Mesenchymal stem cell (in vitro differentiated cells and primary cell): ENCODE results near the gene NCSTN.

Source experiments
- DNase-seq: peaks from one replicate; pipeline ENCODE4 v3.0.0-alpha.2; 2013
- H2AFZ ChIP-seq: one replicate; pipeline ENCODE4 v1.6.1; 2013; ENCODE audit warnings: low read depth, mild to moderate bottlenecking, control low read depth, inconsistent platforms, low read length, moderate library complexity
- H2AK5ac ChIP-seq: 2 replicates; pipeline ENCODE4 v1.6.1; 2013; ENCODE audit warnings: low read length, moderate library complexity, mild to moderate bottlenecking, inconsistent platforms; ENCODE audit not compliant: severe bottlenecking
- H2BK120ac ChIP-seq: one replicate; pipeline ENCODE4 v1.6.1; 2013; ENCODE audit warnings: low read depth, mild to moderate bottlenecking, inconsistent platforms, low read length, moderate library complexity
- H2BK12ac ChIP-seq, 2 experiments: one replicate each; pipeline ENCODE4 v1.6.1; 2013; ENCODE audit warnings: inconsistent platforms in 2 of 2, low read length in 2 of 2, mild to moderate bottlenecking in 2 of 2, moderate library complexity in 2 of 2, control low read depth in 1 of 2
- H2BK15ac ChIP-seq: one replicate; pipeline ENCODE4 v1.6.1; 2013; ENCODE audit warnings: mild to moderate bottlenecking, low read depth, inconsistent platforms; ENCODE audit not compliant: poor library complexity, severe bottlenecking
- H2BK5ac ChIP-seq: 2 replicates; pipeline ENCODE4 v1.6.1; 2013; ENCODE audit warnings: low read depth, mild to moderate bottlenecking, low read length, control low read depth, inconsistent platforms; ENCODE audit not compliant: poor library complexity, severe bottlenecking
- H3K14ac ChIP-seq, 2 experiments: one replicate each; pipeline ENCODE4 v1.6.1; 2013; ENCODE audit warnings: inconsistent platforms in 2 of 2, low read length in 2 of 2, control low read depth in 1 of 2, mild to moderate bottlenecking in 1 of 2, moderate library complexity in 1 of 2
- H3K18ac ChIP-seq, 2 experiments: one replicate each; pipeline ENCODE4 v1.6.1; 2013; ENCODE audit warnings: inconsistent platforms in 2 of 2, low read length in 2 of 2, control low read depth in 1 of 2, low read depth in 1 of 2, mild to moderate bottlenecking in 1 of 2
- H3K23ac ChIP-seq, 2 experiments: one replicate each; pipeline ENCODE4 v1.6.1; 2013; ENCODE audit warnings: inconsistent platforms in 2 of 2, low read length in 2 of 2, mild to moderate bottlenecking in 2 of 2, moderate library complexity in 2 of 2, control low read depth in 1 of 2
- H3K27ac ChIP-seq: 2 replicates; pipeline ENCODE4 v1.5.1; 2013; ENCODE audit warnings: mild to moderate bottlenecking, moderate library complexity, low read length, control low read depth, inconsistent platforms; ENCODE audit not compliant: poor library complexity, severe bottlenecking
- H3K27me3 ChIP-seq, 2 experiments: 2 replicates each; pipeline versions ENCODE4 v1.6.1 to v1.7.0; 2013; ENCODE audit warnings: low read length in 2 of 2, mild to moderate bottlenecking in 2 of 2, moderate library complexity in 2 of 2, control low read depth in 1 of 2, inconsistent platforms in 1 of 2; ENCODE audit not compliant: control insufficient read depth in 1 of 2, insufficient read depth in 1 of 2
- H3K36me3 ChIP-seq, 2 experiments: 2 replicates each; pipeline versions ENCODE4 v1.6.1 to v1.7.0; 2013; ENCODE audit warnings: low read length in 2 of 2, control low read depth in 1 of 2, inconsistent platforms in 1 of 2, low read depth in 1 of 2, mild to moderate bottlenecking in 1 of 2; ENCODE audit not compliant: insufficient read depth in 2 of 2, control insufficient read depth in 1 of 2
- H3K4ac ChIP-seq, 2 experiments: one replicate each; pipeline ENCODE4 v1.6.1; 2013; ENCODE audit warnings: inconsistent platforms in 2 of 2, low read length in 2 of 2, mild to moderate bottlenecking in 2 of 2, moderate library complexity in 2 of 2, control low read depth in 1 of 2, low read depth in 1 of 2
- H3K4me1 ChIP-seq: 2 replicates; pipeline ENCODE4 v1.6.1; 2013; ENCODE audit warnings: low read depth, low read length, control low read depth; ENCODE audit not compliant: control insufficient read depth, insufficient read depth
- H3K4me2 ChIP-seq: 2 replicates; pipeline ENCODE4 v1.6.1; 2013; ENCODE audit warnings: low read length, mild to moderate bottlenecking, inconsistent platforms; ENCODE audit not compliant: poor library complexity, severe bottlenecking
- H3K4me3 ChIP-seq, 2 experiments: 2 replicates each; pipeline versions ENCODE4 v1.5.1 to v1.7.0; 2013; ENCODE audit warnings: low read length in 2 of 2, mild to moderate bottlenecking in 2 of 2, control low read depth in 1 of 2, low read depth in 1 of 2; ENCODE audit not compliant: insufficient read depth in 1 of 2
- H3K79me1 ChIP-seq: replicated peaks from 2 replicates; pipeline ENCODE4 v1.6.1; 2013; ENCODE audit warnings: mild to moderate bottlenecking, control low read depth, low read length, inconsistent platforms; ENCODE audit not compliant: poor library complexity, severe bottlenecking
- H3K9ac ChIP-seq: 2 replicates; pipeline ENCODE4 v1.7.0; 2013; ENCODE audit warnings: mild to moderate bottlenecking, low read length, moderate library complexity
- H3K9me3 ChIP-seq: 2 replicates; pipeline ENCODE4 v1.7.0; 2013; ENCODE audit warnings: mild to moderate bottlenecking, low read length; ENCODE audit not compliant: control insufficient read depth
- H4K8ac ChIP-seq: one replicate; pipeline ENCODE4 v1.6.1; 2013; ENCODE audit warnings: inconsistent platforms, mild to moderate bottlenecking, low read length, moderate library complexity
- H4K91ac ChIP-seq: one replicate; pipeline ENCODE4 v1.6.1; 2013; ENCODE audit warnings: mild to moderate bottlenecking, low read length, inconsistent platforms
- WGBS: methylation state at CpG from one replicate; pipeline ENCODE4 v1.1.7; 2013; ENCODE audit warnings: mixed read lengths; 5-methylcytosine and 5-hydroxymethylcytosine counted together

NCSTN gene

DNA sequence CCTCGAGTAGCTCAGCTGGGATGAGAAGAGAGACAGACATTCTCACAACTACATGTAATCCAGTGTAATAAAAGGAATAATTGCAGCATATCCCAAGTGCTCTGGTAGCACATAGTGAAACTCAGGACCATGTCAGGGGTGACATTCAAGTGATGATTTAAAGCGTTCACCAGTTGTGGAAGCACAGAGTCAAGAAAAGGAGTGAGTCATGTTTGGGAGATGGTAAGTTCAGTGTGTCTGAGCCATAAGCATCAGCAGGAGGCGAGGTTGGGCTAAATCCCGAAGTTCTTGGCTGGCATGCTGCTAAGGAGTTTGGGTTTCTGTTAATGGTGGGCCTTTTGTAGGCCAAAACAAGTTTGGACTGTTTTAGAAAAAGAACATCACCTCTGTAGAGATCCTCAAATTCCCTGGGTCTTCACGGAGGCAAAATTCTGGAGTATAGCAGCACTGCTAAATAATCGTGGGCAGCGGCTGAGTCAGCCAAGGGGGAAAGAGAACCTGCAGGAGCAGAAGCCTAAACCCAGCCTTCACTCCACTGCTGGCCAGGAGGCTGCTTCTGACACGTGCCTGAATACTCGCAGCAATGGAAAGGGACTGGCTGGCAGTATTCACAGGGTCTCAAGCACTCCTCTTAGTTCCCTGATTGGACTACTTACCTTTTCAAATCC, 16.5 kb downstream of the NCSTN start:
- Histone ChIP-seq H2BK5ac (no peak overlapping the region), H4K8ac (no peak overlapping the region), H2AFZ (no peak overlapping the region), H3K4me2 (no peak overlapping the region), H3K27ac (no peak overlapping the region), H3K23ac (no peak overlapping the region), H3K36me3 (peaks cover 49 to 63% of the 10 kb centered on the region in 2 experiments), H2AK5ac (no peak overlapping the region), H3K9ac (no peak overlapping the region), H2BK120ac (no peak overlapping the region), H3K79me1 (peaks cover 1% of the 10 kb centered on the region), H3K4me3 (no peak overlapping the region), H3K18ac (no peak overlapping the region), H3K4ac (no peak overlapping the region), H3K9me3 (no peaks in the 10 kb centered on the region), H3K14ac (no peak overlapping the region), H4K91ac (no peak overlapping the region), H2BK15ac (no peak overlapping the region), H2BK12ac (no peak overlapping the region), H3K4me1 (peaks cover 3% of the 10 kb centered on the region), H3K27me3 (no peaks in the 10 kb centered on the region)
- no peak for DNase-seq
- 87% methylated on average over 8 of the region's 9 CpGs for WGBS

DNA sequence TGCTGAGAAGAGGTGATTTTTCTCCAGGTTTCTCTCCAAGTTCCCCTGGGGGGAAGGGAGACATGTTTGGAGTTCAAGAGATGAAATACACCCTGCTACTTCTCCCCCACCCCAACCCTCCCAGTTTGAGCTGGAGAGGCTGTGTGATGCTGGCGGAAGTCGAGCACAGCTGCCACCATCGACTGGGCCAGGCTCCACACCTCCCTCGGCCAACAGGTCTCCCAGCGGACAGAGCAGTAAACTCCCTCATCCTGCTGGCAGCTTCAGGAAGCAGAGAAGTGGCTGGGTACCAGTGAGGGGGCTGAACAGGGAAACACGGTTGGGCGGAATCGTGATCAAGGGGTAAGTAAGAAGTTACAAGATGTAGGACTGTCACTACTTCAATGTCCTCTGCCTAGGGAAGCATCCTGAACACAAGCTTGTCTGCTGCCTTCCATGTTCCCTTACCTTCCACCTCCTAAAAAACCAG, 17.1 kb downstream of the NCSTN start:
- Histone ChIP-seq H3K4me2 (no peak overlapping the region), H3K9me3 (no peaks in the 10 kb centered on the region), H3K4me3 (peak overlapping the region in 1 of 2 experiments; percentile 8), H3K9ac (no peak overlapping the region), H3K4me1 (peaks cover 3% of the 10 kb centered on the region), H3K14ac (no peak overlapping the region), H3K27me3 (no peaks in the 10 kb centered on the region), H3K79me1 (peaks cover 1% of the 10 kb centered on the region), H3K23ac (no peak overlapping the region), H3K18ac (no peak overlapping the region), H2AFZ (no peak overlapping the region), H3K27ac (no peak overlapping the region), H2BK120ac (no peak overlapping the region), H4K91ac (no peak overlapping the region), H2AK5ac (no peak overlapping the region), H3K4ac (no peak overlapping the region), H2BK15ac (no peak overlapping the region), H3K36me3 (peaks cover 47 to 57% of the 10 kb centered on the region in 2 experiments), H4K8ac (no peak overlapping the region), H2BK12ac (no peak overlapping the region), H2BK5ac (no peak overlapping the region)
- DNase-seq = no peak
- WGBS = 99% methylated on average over 5 of the region's 8 CpGs

DNA sequence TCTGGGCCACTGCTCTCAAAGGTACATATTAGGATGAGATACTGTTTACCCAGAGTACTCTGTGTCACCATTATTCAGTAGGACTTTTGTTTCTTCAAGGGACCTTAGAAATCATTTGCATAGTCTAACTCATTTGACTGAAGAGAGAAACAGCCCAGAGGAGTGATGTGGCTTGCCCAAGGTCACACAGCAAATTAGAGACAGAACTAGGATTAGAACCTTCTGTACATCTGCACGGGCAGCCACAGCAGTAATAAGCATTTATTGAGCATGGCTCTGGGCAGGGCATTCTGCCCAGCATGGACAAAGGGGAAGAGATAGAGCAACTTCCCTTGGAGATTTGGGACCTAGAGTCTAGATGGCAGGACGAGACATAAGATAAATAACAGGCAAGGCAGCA, 18.0 kb downstream of the NCSTN start:
- Histone ChIP-seq H4K91ac (no peak overlapping the region), H2BK15ac (no peak overlapping the region), H3K27ac (no peak overlapping the region), H3K36me3 (peaks cover 38 to 48% of the 10 kb centered on the region in 2 experiments), H2BK120ac (no peak overlapping the region), H3K4me3 (no peak overlapping the region), H3K9me3 (no peaks in the 10 kb centered on the region), H2AK5ac (no peak overlapping the region), H3K14ac (no peak overlapping the region), H2BK12ac (no peak overlapping the region), H4K8ac (no peak overlapping the region), H3K4me1 (peaks cover 3% of the 10 kb centered on the region), H2BK5ac (no peak overlapping the region), H3K9ac (no peak overlapping the region), H3K23ac (no peak overlapping the region), H3K27me3 (peaks cover 0 to 2% of the 10 kb centered on the region in 2 experiments), H3K18ac (no peak overlapping the region), H2AFZ (no peak overlapping the region), H3K4ac (no peak overlapping the region), H3K79me1 (no peaks in the 10 kb centered on the region), H3K4me2 (no peak overlapping the region)
- WGBS = 88% methylated on average over 2 of the region's 2 CpGs
- DNase-seq = no peak

DNA sequence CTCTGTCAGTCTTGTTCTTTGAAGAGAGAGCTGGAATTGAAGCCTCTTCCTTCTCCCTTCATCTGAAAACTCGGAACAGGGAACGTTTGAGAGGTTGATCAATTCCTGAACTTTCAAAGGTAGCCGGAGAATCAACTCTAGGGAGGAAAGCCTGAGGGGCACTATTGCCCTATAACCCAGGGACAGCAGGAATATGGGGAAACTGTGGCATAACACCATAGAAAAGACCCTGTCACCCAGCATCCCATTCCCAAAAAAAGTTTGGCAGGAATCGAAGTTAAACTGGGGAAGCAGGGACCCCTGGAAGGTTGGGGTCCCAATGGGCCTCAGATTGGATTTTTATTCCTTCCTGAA, 18.6 kb downstream of the NCSTN start:
- no peak overlapping the region for H2BK12ac ChIP-seq

More for the DNA sequence above, 18.6 kb downstream of the NCSTN start:
- H3K27ac ChIP-seq = no peak overlapping the region
- peaks cover 3% of the 10 kb centered on the region for H3K4me1 ChIP-seq
- H2AFZ ChIP-seq = no peak overlapping the region
- H2AK5ac ChIP-seq = no peak overlapping the region
- DNase-seq = no peak
- no peak overlapping the region for H3K14ac ChIP-seq
- H4K91ac ChIP-seq = no peak overlapping the region
- H3K36me3 ChIP-seq = peaks cover 32 to 42% of the 10 kb centered on the region in 2 experiments
- H3K27me3 ChIP-seq = peaks cover 0 to 5% of the 10 kb centered on the region in 2 experiments
- H3K9me3 ChIP-seq = no peaks in the 10 kb centered on the region
- no peaks in the 10 kb centered on the region for H3K79me1 ChIP-seq
- no peak overlapping the region for H3K4me2 ChIP-seq
- H3K23ac ChIP-seq = no peak overlapping the region
- WGBS = 100% methylated on average over 4 of the region's 4 CpGs
- H3K4me3 ChIP-seq = no peak overlapping the region
- H3K18ac ChIP-seq = no peak overlapping the region
- no peak overlapping the region for H2BK15ac ChIP-seq
- no peak overlapping the region for H2BK120ac ChIP-seq
- no peak overlapping the region for H4K8ac ChIP-seq
- H2BK5ac ChIP-seq = no peak overlapping the region
- H3K4ac ChIP-seq = no peak overlapping the region
- H3K9ac ChIP-seq = no peak overlapping the region
